NCI-H2081 (cell line): Measurements from ENCODE around the gene ARID5B.
"Not testable (repeated sequence)": the region's sequence is repeated elsewhere in the genome, so short reads cannot be mapped to it uniquely, and the experiment has no call there.

Source experiments
- DNase-seq, 2 experiments: peaks; one replicate each; lab custom pipeline; 2025; lab: John Stamatoyannopoulos, UW

Gene ARID5B

GRCh38 chr10:61900829-61901792 lies at the start of gene ARID5B:
Gene ARID5B (plus strand): TSS chr10:61901699. CDS start chr10:61901710, 11 bp downstream.
- DNase-seq: peak; percentile 42 to 73

GRCh38 chr10:61852261-61852660 lies 49.2 kb upstream of the ARID5B start:
- no peak for DNase-seq

- no peak for DNase-seq
These were observed 45.7 kb upstream of the ARID5B start for GRCh38 chr10:61855771-61856170.

GRCh38 chr10:61857746-61858145 lies 43.8 kb upstream of the ARID5B start:
- no peak for DNase-seq

- no peak for DNase-seq
These were observed 41.7 kb upstream of the ARID5B start for GRCh38 chr10:61859786-61860185.

GRCh38 chr10:61860964-61861758 lies 40.3 kb upstream of the ARID5B start:
- no peak for DNase-seq

GRCh38 chr10:61863981-61864380 lies 37.5 kb upstream of the ARID5B start:
- DNase-seq: no peak

- DNase-seq: no peak
These were observed 34.7 kb upstream of the ARID5B start for GRCh38 chr10:61866700-61867368.

GRCh38 chr10:61867374-61867773 lies 34.1 kb upstream of the ARID5B start:
- DNase-seq: not testable (repeated sequence)

- not testable (repeated sequence) for DNase-seq
These were observed 33.7 kb upstream of the ARID5B start for GRCh38 chr10:61867817-61868216.

- no peak for DNase-seq
These were observed 32.3 kb upstream of the ARID5B start for GRCh38 chr10:61869041-61869675.

GRCh38 chr10:61869774-61870525 lies 31.5 kb upstream of the ARID5B start:
- DNase-seq: no peak

GRCh38 chr10:61870526-61870895 lies 31.0 kb upstream of the ARID5B start:
- DNase-seq: no peak

GRCh38 chr10:61871487-61871886 lies 30.0 kb upstream of the ARID5B start:
- DNase-seq: no peak

- DNase-seq: no peak
These were observed 23.4 kb upstream of the ARID5B start for GRCh38 chr10:61877887-61878739.

GRCh38 chr10:61878740-61879068 lies 22.8 kb upstream of the ARID5B start:
- no peak for DNase-seq

- DNase-seq: no peak
These were observed 18.7 kb upstream of the ARID5B start for GRCh38 chr10:61882621-61883370.

- no peak for DNase-seq
These were observed 18.0 kb upstream of the ARID5B start for GRCh38 chr10:61883371-61884025.

- no peak for DNase-seq
These were observed 13.7 kb upstream of the ARID5B start for GRCh38 chr10:61887772-61888171.
